GM19099 (cell line): Measurements from ENCODE around the gene PCSK4.

Experiments
- POLR2A ChIP-seq: IDR thresholded peaks from 3 replicates; pipeline ENCODE4 v1.6.1; 2011; ENCODE audit warnings: low read depth; ENCODE audit not compliant: insufficient read length; ENCODE audit errors: extremely low read depth

PCSK4 gene

DNA sequence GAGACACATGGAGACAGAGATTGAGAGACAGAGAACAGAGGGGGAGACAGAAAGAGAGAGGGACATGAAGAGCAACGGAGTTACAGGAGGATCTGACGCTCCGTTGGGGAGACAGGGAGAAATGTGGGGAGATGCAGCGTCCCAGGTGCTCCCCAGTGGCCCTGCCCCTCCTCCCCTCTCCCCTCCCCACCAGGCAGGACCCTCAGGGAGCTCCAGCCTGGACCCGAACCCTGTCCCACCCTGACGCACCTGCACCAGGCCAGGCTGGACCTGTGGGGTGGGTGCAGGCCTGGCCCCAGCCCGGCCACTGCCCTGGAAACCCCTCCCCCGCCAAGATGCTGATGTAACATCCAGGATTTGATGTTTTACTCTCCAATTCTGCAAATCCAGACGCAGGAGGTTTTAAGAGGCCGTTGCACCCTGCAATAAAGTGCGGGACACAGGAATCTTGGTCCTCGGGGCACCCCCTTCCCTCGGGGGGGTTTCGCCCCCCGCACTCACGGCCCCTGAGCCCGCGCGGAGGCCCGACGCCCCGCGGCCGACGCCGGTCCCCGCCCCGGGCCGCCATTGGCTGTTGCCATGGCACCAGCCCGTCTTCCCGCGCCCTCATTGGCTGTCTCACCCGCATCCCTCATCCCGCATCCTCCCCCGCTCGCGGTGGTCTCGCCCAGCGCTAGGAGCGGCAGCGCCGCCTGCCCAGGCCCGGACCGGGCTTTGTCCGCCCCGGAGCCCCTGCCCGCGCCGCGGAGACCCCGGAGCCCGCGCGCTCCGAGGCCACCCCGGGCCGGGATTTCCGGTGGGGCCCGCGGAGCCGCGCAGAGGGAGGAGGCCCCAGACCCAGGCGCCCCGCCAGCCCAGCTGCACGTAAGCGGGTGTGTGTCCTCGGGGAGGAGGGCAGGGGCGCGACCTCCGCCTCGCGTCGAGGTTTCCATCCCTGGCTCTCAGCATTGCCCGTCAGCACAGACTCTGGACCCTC is 40.4 kb downstream of the PCSK4 start, which contains the start of gene APC2:
Gene APC2, plus strand, starts transcription at position 655 of the 976 bp plus-strand sequence. CDS start 2,881 bp downstream, outside the sequence.
- TF ChIP-seq POLR2A: no peak

DNA sequence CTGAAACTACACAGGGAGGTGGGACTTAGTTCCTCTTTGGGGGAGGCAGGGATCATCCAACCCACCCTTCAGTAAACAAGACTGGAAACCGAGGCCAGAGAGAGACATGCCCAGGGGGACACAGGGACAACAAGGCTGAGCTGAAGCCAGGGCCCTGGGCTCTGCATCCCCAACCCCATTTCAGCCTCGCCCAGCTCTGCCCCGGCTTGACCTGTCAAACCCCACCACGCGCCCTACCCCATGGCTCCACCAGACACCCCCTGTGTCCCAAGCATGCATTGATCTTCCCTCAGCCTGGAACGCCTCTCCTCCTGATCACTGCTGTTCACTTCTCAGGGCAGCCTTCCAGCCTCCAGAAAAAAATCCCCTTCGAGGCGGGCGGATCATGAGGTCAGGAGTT is 42.2 kb downstream of the PCSK4 start:
- no peak for TF ChIP-seq POLR2A

DNA sequence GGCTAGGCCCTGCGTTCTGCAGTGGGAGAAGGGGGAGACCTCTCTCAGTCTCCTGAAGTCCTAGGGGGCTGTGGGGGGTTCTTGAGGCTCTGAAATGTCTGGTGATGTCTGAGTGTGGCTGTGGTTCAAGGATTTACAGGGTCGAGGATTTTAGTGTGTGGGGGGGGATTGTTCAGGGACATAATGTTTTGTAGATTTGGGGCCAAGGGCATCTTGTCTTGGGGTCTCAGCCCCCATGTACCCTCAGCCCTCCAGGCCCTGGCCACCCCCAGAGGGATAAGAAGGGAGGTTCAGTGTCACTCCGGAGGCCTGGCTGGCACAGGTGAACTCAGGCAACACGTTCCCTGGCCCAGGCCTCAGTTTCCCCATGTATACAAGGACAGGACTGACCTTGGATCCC is 42.6 kb downstream of the PCSK4 start:
- no peak for TF ChIP-seq POLR2A

DNA sequence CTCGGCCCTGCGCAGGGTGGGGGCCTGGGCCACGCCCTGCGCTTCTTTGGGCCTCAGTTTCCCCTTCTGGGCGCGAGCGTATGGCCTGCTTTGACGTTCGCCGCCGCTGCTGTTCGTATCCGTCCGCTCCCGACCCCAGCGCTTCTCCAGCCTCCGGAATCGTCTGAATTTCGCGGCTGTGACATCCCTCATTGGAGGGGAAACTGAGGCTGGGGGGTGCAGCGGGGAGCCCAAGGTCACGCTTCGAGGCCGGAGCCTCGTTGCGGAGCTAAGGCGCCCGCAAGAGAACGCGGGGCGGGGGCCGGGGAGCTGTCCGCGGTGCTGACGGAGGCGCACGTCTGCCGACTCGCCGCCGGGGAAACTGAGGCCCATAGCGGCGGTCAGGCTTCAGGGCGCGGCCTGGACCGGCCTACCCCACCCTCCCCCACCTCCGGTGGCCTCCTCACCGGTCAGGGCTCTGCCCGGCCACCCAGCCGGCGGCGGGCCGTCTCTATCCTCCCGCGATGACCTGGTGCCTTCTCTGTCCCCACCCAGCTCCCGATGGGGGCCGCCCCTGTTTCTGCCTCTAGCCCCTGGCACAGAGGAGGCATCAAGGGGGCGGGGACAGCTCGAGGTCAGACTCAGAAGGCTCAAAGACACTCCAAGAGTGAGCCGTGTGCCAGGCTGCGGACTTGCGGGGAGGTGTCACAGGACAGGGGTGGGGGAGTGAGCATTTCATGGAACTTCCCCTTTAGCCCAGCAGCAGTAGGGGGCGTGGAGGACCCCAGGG is 43.3 kb downstream of the PCSK4 start:
- no peak for TF ChIP-seq POLR2A

DNA sequence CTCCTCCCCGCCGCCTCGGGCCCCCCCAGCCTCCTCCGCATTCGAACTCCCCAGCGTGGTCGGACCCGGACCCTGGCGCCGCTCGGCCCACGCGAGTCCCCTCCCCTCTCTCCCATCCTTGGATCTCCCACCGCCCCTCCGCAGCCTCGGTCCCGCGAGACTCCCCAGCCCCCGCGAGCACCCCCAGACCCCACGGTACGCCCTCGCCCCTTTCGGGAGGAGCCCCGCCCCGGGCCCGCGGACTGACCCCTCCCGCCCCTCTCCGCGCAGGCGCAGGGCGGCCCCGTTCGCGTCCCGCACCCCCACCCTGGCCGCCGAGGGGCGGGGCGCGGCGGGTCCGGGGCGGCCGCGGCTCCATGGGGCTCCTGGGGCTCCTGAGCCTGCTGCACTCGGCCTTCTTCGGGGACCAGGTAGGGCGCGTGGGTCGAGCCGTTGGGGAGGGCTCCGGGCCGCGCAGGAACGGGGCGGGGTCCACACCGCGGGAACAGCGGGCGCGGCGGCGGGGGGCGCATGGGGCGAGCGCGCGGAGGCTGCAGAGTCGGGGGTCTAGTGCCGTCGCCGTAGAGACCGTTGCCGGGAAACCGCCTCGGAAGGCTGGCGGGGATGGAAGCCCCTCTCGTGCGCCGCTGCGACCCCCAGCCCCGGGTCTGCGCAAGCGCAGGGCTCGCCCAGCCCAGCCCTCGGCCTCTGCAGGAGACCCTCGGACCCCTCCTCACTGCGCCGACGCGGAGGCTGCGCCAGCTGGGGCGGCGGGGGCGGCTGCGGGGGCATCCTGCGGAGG is 44.0 kb downstream of the PCSK4 start:
- no peak for TF ChIP-seq POLR2A

DNA sequence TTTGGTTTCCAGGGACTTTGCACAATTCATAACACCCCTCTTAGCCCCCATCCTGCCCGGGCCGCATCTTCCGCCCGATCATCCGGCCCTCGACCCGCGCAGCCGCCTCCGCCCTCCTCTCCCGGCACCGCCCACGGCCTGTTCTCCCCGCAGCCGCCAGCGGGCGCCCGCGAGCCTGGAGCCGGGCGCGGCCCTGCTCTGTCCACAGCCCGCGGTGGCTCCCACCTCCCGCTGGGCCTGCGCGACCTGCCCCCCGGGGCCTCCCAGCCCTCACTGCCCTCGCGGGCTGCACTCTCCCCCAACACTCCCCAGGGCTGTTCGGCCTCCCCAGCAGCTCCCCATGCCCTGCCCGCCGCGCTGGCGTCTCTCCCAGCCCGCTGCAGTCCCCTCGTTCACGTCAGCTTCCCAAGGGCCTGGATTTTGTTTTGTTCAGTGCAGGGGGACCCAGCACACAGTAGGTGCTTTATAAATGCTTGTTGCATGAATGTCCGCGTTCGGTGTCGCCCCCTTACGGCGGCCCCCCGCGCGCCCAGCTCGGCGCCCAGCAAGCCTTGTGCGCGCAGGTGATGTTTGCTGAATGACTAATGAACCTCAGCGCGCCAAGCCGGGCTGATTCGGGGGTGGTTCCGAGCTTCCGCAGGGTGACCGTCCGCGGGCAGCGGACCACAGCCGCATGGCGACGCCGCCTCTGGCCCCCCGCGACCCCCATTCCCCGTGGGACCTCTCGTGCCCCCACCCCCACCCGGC is 44.8 kb downstream of the PCSK4 start:
- TF ChIP-seq POLR2A: peak; percentile 27

DNA sequence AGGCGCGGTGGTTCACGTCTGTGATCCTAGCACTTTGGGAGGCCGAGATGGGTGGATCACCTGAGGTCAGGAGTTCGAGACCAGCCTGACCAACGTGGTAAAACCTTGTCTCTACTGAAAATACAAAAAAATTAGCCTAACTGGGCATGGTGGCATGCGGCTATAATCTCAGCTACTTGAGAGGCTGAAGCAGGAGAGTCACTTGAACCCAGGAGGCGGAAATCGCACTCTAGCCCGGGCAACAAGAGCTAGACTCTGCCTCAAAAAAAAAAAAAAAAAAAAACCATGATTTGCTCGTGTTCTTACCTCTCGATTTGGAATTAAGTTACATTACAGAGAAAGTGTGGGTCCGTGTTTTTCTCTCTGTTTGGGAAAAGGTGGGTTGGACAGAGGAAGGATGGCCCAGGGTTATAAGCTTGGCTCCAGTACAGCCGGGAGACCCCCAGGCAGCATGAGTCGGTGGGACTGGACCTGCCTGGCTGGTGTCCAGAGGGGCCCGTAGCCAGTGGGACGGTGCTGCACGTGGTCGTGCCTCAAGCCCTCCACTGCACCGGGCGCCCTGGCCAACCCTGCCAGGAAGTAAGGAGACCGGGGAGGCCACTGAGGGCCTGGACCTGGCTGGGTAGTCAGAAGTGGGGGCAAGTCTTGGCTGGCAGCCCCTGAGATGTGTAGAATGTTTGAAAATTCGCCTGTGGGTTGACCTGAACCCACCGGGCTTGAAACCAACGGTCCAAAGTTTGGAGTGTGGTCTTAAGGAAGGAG is 48.3 kb downstream of the PCSK4 start:
- TF ChIP-seq POLR2A: peak; percentile 13

DNA sequence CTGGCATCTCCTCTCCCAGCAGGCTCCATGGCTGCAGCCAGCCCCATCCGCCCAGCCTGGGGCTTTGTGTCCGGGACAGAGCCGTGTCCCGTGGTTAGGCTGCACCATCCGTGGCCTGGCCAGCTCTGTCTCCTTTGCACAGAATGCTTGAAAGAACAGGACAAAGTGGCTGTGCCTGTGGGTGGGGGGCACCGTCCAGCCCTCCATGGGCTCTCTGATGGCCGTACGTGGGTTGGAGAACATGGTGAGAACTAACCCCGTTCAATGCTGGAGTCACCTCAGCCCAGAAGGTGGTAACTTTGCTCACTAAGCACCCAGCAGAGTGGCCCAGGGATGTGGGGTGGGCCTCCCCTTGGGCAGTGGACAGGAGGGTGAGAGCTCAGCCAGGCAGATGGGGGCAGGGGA is 49.1 kb downstream of the PCSK4 start:
- no peak for TF ChIP-seq POLR2A

DNA sequence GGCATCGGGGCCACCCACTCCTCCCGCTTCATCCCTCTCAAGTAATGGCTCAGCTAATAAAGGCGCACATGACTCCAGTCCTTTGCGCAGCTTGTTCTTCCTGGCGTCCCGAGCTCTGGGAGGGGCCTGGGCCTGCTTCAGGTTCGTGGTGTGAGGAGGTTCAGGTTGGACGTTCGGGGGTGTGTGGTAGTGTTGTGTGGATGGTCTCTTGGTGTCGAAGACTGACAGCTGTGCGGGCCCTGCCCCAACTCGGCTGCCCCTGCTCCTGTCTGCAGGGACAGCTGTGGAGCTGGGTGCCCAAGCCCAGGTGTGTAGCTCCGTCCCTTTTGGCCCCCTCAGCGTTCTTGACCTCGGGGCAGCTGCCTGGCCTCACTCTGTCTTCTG is 49.7 kb downstream of the PCSK4 start:
- no peak for TF ChIP-seq POLR2A

DNA sequence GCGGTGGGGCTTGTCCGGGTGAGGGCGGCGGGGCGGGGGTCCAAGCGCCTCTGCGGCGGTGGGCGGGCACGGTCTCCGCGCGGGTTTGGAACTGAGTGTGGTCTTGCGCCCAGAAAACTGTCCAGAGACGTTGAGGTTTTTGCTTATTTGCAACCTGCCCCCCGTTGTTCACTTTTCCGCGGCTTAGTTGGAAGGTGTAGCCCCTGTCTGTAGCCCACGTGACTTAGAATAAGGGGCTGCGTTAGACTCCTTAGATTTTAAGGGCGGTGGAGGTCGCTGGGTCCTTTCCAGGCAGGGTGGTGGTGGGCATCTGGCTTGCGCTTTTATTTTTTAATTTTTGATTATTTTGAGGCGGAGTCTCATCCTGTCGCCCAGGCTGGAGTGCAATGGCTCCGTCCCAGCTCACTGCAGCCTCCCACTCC is 51.2 kb downstream of the PCSK4 start:
- no peak for TF ChIP-seq POLR2A

DNA sequence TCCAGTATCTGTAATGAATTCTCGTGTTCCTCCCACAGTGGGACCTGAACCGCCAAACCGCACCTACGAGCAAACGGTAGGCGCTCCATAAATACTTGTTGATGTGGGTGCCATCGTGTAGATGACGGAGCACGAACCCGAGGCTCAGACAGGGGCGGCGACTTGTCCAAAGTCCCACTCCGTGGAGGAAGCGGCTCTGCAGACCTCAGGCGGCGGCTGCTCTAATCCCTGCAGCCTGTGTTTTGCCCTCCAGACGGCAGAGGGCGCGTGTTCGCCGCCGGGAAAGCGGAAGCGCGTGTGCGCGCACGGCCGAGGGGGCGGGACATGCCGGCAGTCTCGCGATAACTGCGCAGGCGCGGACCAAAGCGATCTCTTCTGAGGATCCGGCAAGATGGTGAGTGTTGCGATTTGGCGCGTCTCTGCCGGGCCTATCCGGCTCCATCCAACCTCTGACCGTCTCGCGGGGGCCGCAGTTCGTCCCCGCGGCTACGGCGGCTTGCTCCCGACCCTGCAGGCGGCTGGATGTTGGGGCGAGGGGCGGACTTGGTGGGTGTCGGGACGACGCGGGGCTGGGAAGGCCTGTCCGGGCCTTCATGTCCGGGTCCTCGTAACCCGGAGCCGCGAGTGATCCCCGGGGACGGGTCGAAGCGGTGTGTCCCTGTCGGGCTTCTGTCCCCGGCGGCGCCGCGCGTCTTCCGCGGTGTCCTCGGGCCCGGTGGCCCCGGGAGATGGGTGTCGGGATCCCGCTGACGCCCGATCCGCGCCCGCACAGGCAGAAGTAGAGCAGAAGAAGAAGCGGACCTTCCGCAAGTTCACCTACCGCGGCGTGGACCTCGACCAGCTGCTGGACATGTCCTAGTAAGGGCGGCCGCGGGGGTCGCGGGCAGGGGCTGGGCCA is 51.9 kb downstream of the PCSK4 start, which contains the start of gene RPS15:
Gene RPS15, plus strand, starts transcription at position 362 of the 898 bp plus-strand sequence. Its CDS starts 30 bp downstream, at position 392.
- peak; percentile 99 for TF ChIP-seq POLR2A

DNA sequence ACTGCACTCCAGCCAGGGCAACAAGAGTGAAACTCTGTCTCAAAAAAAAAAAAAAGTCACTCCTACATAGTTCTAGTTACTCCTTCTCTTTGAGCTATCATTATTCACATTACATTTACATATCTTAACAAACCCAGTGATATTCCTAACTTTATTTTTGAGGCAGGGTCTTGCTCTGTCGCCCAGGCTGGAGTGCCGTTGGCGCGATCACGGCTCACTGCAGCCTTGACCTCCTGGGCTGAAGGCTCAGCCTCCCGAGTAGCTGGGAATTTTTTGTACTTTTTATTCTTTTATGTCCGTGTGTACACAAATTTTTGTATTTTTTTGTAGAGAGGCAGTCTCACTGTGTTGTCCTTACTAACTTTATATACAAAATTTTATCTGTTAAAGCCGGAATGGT is 52.5 kb downstream of the PCSK4 start:
- no peak for TF ChIP-seq POLR2A
